ENCODE data around the gene CACNA2D3. TPM values are rescaled to one million over a fixed set of nuclear protein-coding genes. Genes with fewer than 3 reads are reported as not detected.

CACNA2D3 gene
- total RNA-seq, 1 experiment from 2014 or later: not detected

DNA sequence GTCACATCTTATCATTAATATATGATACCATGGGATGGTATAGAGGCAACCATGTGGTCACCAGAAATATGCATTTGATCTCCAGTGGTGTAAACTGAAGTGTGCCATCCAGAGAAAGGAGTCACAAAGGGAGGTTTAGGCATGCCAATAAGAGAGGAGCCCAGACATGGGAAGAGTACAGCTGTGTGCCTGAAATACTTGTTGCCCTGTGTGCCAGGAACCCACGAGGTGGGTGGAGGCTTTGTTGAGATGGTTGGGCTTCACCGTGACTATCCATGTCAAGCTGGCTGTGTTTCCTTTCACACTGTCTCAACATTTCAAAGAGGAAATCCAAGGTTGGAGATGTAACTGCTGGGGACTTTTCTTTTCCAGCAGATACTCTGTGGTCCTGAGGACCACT is 43.5 kb downstream of the CACNA2D3 start:
- CTCF ChIA-PET: no interaction called here

DNA sequence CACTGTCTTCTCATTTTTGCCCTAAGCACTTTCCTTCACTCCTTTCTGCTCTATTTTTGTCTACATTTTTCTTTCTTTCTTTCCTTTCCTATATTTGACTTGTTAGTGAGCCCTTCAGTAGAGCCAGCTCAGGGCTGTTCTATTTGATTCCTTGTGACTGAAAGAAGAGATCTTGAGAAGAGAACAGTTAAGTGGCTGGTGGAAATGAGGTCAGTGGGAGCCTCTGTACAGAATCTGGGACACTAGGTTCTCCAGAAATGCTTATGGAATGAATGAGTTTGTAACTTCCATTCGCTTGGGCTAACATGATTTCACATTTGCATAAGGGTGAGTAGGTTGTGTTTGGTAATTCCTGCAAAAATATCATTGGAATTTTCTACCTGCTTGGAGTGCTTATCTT is 45.6 kb downstream of the CACNA2D3 start:
- no TSS peak for BruUV-seq (replicated peaks)
- H3K27me3 Mint-ChIP-seq (ENCODE audit: insufficient read depth, unreplicated experiment): peaks cover 10% of the 10 kb centered on the region
- CTCF ChIA-PET: no interaction called here
- Histone ChIP-seq H3K4me1 (no peaks in the 10 kb centered on the region), H3K4me3 (ENCODE audit: low read depth, low read length) (no peak overlapping the region), H3K9me3 (no peaks in the 10 kb centered on the region), H3K36me3 (ENCODE audit: control insufficient read depth, insufficient read depth, low read length) (no peaks in the 10 kb centered on the region), H3K27me3 (replicated peaks; ENCODE audit: control insufficient read depth, insufficient read depth, low read length) (no peaks in the 10 kb centered on the region)
- no peak overlapping the region for H3K4me3 Mint-ChIP-seq (ENCODE audit: unreplicated experiment)
- H3K9me3 Mint-ChIP-seq (ENCODE audit: unreplicated experiment): peaks cover 11% of the 10 kb centered on the region
- no peaks in the 10 kb centered on the region for H3K36me3 Mint-ChIP-seq (ENCODE audit: insufficient read depth, unreplicated experiment)
- H3K27ac Mint-ChIP-seq (ENCODE audit: unreplicated experiment): no peak overlapping the region
- no peaks in the 10 kb centered on the region for H3K4me1 Mint-ChIP-seq (ENCODE audit: low read depth, unreplicated experiment)
- intact Hi-C loops (cut with micrococcal nuclease; ENCODE audit: unreplicated experiment): no loop called here
- POLR2A ChIA-PET: no interaction called here
- TF ChIP-seq, protein P1, sequence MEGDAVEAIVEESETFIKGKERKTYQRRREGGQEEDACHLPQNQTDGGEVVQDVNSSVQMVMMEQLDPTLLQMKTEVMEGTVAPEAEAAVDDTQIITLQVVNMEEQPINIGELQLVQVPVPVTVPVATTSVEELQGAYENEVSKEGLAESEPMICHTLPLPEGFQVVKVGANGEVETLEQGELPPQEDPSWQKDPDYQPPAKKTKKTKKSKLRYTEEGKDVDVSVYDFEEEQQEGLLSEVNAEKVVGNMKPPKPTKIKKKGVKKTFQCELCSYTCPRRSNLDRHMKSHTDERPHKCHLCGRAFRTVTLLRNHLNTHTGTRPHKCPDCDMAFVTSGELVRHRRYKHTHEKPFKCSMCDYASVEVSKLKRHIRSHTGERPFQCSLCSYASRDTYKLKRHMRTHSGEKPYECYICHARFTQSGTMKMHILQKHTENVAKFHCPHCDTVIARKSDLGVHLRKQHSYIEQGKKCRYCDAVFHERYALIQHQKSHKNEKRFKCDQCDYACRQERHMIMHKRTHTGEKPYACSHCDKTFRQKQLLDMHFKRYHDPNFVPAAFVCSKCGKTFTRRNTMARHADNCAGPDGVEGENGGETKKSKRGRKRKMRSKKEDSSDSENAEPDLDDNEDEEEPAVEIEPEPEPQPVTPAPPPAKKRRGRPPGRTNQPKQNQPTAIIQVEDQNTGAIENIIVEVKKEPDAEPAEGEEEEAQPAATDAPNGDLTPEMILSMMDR (IDR thresholded peaks at IDR 0.05; ENCODE audit: insufficient read depth in 1 of 2, low read depth in 1 of 2, low read length in 1 of 2, severe bottlenecking in 1 of 2, unreplicated experiment in 1 of 2): no peak
- no peak for DNase-seq

More for the DNA sequence above, 43.5 kb downstream of the CACNA2D3 start:
- H3K9me3 ChIP-seq: no peaks in the 10 kb centered on the region
- intact Hi-C loops (cut with micrococcal nuclease; ENCODE audit: unreplicated experiment): no loop called here
- H3K4me3 ChIP-seq (ENCODE audit: low read depth, low read length): no peak overlapping the region
- Mint-ChIP-seq H3K4me1 (ENCODE audit: low read depth, unreplicated experiment) (no peaks in the 10 kb centered on the region), H3K27ac (ENCODE audit: unreplicated experiment) (no peak overlapping the region), H3K27me3 (ENCODE audit: insufficient read depth, unreplicated experiment) (peaks cover 10% of the 10 kb centered on the region), H3K4me3 (ENCODE audit: unreplicated experiment) (no peak overlapping the region), H3K9me3 (ENCODE audit: unreplicated experiment) (peaks cover 11% of the 10 kb centered on the region), H3K36me3 (ENCODE audit: insufficient read depth, unreplicated experiment) (no peaks in the 10 kb centered on the region)
- no peaks in the 10 kb centered on the region for H3K27me3 ChIP-seq (replicated peaks; ENCODE audit: control insufficient read depth, insufficient read depth, low read length)
- POLR2A ChIA-PET: no interaction called here
- no TSS peak for BruUV-seq (replicated peaks)
- H3K4me1 ChIP-seq: no peaks in the 10 kb centered on the region
- no peak for DNase-seq
- TF ChIP-seq, protein P1 (IDR thresholded peaks at IDR 0.05; ENCODE audit: insufficient read depth in 1 of 2, low read depth in 1 of 2, low read length in 1 of 2, severe bottlenecking in 1 of 2, unreplicated experiment in 1 of 2): no peak
- H3K36me3 ChIP-seq (ENCODE audit: control insufficient read depth, insufficient read depth, low read length): no peaks in the 10 kb centered on the region

DNA sequence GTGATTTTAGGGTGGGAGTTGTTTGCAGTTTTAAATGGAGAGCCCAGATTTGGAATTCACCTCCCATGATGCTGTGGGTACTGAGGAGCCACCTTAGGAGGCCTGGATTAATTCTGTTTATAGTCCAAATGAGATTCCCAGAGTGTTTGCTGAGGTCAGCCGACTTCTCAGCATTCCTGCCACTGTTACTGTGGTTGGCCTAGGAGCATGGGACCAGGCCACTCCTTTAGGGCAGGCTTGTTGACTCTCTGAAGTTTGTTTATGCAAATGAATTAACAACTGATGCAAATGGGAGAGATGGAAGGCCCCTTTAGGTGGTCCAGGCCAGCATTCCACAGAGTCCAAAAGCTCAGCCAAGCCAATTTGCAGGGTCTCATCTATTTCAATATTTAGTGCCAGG is 46.1 kb downstream of the CACNA2D3 start:
- Histone ChIP-seq H3K9me3 (no peaks in the 10 kb centered on the region), H3K27me3 (replicated peaks; ENCODE audit: control insufficient read depth, insufficient read depth, low read length) (no peaks in the 10 kb centered on the region), H3K4me1 (no peaks in the 10 kb centered on the region), H3K4me3 (ENCODE audit: low read depth, low read length) (no peak overlapping the region), H3K36me3 (ENCODE audit: control insufficient read depth, insufficient read depth, low read length) (no peaks in the 10 kb centered on the region)
- CTCF ChIA-PET: no interaction called here
- H3K4me1 Mint-ChIP-seq (ENCODE audit: low read depth, unreplicated experiment): no peaks in the 10 kb centered on the region
- POLR2A ChIA-PET: no interaction called here
- H3K27ac Mint-ChIP-seq (ENCODE audit: unreplicated experiment): no peak overlapping the region
- no TSS peak for BruUV-seq (replicated peaks)
- no peak overlapping the region for H3K4me3 Mint-ChIP-seq (ENCODE audit: unreplicated experiment)
- H3K9me3 Mint-ChIP-seq (ENCODE audit: unreplicated experiment): peaks cover 11% of the 10 kb centered on the region
- H3K27me3 Mint-ChIP-seq (ENCODE audit: insufficient read depth, unreplicated experiment): peaks cover 10% of the 10 kb centered on the region
- no peak for DNase-seq
- intact Hi-C loops (cut with micrococcal nuclease; ENCODE audit: unreplicated experiment): no loop called here
- TF ChIP-seq, protein P1 (IDR thresholded peaks at IDR 0.05; ENCODE audit: insufficient read depth in 1 of 2, low read depth in 1 of 2, low read length in 1 of 2, severe bottlenecking in 1 of 2, unreplicated experiment in 1 of 2): no peak
- no peaks in the 10 kb centered on the region for H3K36me3 Mint-ChIP-seq (ENCODE audit: insufficient read depth, unreplicated experiment)

Measured in Caco-2 (cell line).